HG03095 (cell line): ENCODE results near the gene AJM1.
"Not testable (repeated sequence)": the region's sequence is repeated elsewhere in the genome, so short reads cannot be mapped to it uniquely, and the experiment has no call there.

Experiments used
- ATAC-seq: cut with Tn5 transposase; IDR thresholded peaks from one replicate; pipeline ENCODE4 v1.9.1; 2021; ENCODE audit warnings: moderate library complexity; ENCODE audit not compliant: unreplicated experiment

Gene AJM1

GRCh38 chr9:136842380-136842948 is at the start of gene AJM1:
AJM1 (plus strand) TSS chr9:136842478; CDS start chr9:136844415, 1,937 bp downstream.
- ATAC-seq = peak; percentile 59

- no peak for ATAC-seq
These were observed 49.0 kb upstream of the AJM1 start for GRCh38 chr9:136793086-136793946.

- no peak for ATAC-seq
These were observed 47.8 kb upstream of the AJM1 start for GRCh38 chr9:136794281-136794999.

- no peak for ATAC-seq
These were observed 47.3 kb upstream of the AJM1 start for GRCh38 chr9:136795000-136795348.

GRCh38 chr9:136796238-136796774 is 46.0 kb upstream of the AJM1 start, which contains the start of gene CCDC183:
CCDC183 (plus strand) TSS chr9:136796338; CDS start chr9:136796398, 60 bp downstream.
- no peak for ATAC-seq

GRCh38 chr9:136796775-136797347 is 45.4 kb upstream of the AJM1 start:
- not testable (repeated sequence) for ATAC-seq

- no peak for ATAC-seq
These were observed 43.6 kb upstream of the AJM1 start for GRCh38 chr9:136798708-136799078.

- no peak for ATAC-seq
These were observed 43.0 kb upstream of the AJM1 start for GRCh38 chr9:136799079-136799853.

- ATAC-seq = no peak
These were observed 42.2 kb upstream of the AJM1 start for GRCh38 chr9:136799854-136800657.

- ATAC-seq = no peak
These were observed 40.0 kb upstream of the AJM1 start for GRCh38 chr9:136802321-136802720.

GRCh38 chr9:136803009-136803550 is 39.2 kb upstream of the AJM1 start:
- not testable (repeated sequence) for ATAC-seq

- ATAC-seq = no peak
These were observed 38.4 kb upstream of the AJM1 start for GRCh38 chr9:136803551-136804508.

GRCh38 chr9:136804509-136805206 is 37.6 kb upstream of the AJM1 start:
- ATAC-seq = no peak

- no peak for ATAC-seq
These were observed 37.0 kb upstream of the AJM1 start for GRCh38 chr9:136805207-136805740.

GRCh38 chr9:136806067-136806466 is 36.2 kb upstream of the AJM1 start:
- no peak for ATAC-seq

GRCh38 chr9:136806631-136807201 is 35.6 kb upstream of the AJM1 start:
- no peak for ATAC-seq
